Measurements from ENCODE around the gene KAZN.

KAZN gene

GRCh38 chr1:15073799-15074308 lies 475.4 kb downstream of the KAZN start:
- H3K36me3 ChIP-seq (ENCODE audit: control insufficient read depth, insufficient read depth, low read length): no peaks in the 10 kb centered on the region
- no peaks in the 10 kb centered on the region for H3K27me3 ChIP-seq (ENCODE audit: control insufficient read depth, insufficient read depth, low read length)
- H3K9ac ChIP-seq (ENCODE audit: low read depth, low read length): no peak overlapping the region
- H3K4me1 ChIP-seq (ENCODE audit: control insufficient read depth, insufficient read depth, low read length): no peaks in the 10 kb centered on the region
- H3K4me3 ChIP-seq (ENCODE audit: low read depth, low read length): no peak overlapping the region
- no peaks in the 10 kb centered on the region for H3K9me3 ChIP-seq (ENCODE audit: control insufficient read depth, insufficient read depth, low read length)

- Histone ChIP-seq H3K9me3 (ENCODE audit: control insufficient read depth, insufficient read depth, low read length) (no peaks in the 10 kb centered on the region), H3K36me3 (ENCODE audit: control insufficient read depth, insufficient read depth, low read length) (no peaks in the 10 kb centered on the region), H3K9ac (ENCODE audit: low read depth, low read length) (no peak overlapping the region), H3K4me1 (ENCODE audit: control insufficient read depth, insufficient read depth, low read length) (no peaks in the 10 kb centered on the region), H3K27me3 (ENCODE audit: control insufficient read depth, insufficient read depth, low read length) (no peaks in the 10 kb centered on the region), H3K4me3 (ENCODE audit: low read depth, low read length) (no peak overlapping the region)
Observed at GRCh38 chr1:15075175-15075574, 476.7 kb downstream of the KAZN start.

- H3K36me3 ChIP-seq (ENCODE audit: control insufficient read depth, insufficient read depth, low read length): no peaks in the 10 kb centered on the region
- H3K27me3 ChIP-seq (ENCODE audit: control insufficient read depth, insufficient read depth, low read length): no peaks in the 10 kb centered on the region
- no peaks in the 10 kb centered on the region for H3K9me3 ChIP-seq (ENCODE audit: control insufficient read depth, insufficient read depth, low read length)
- no peak overlapping the region for H3K4me3 ChIP-seq (ENCODE audit: low read depth, low read length)
- no peaks in the 10 kb centered on the region for H3K4me1 ChIP-seq (ENCODE audit: control insufficient read depth, insufficient read depth, low read length)
- no peak overlapping the region for H3K9ac ChIP-seq (ENCODE audit: low read depth, low read length)
Observed at GRCh38 chr1:15075817-15076216, 477.3 kb downstream of the KAZN start.

GRCh38 chr1:15076807-15077206 lies 478.3 kb downstream of the KAZN start:
- H3K27me3 ChIP-seq (ENCODE audit: control insufficient read depth, insufficient read depth, low read length): no peaks in the 10 kb centered on the region
- no peaks in the 10 kb centered on the region for H3K4me1 ChIP-seq (ENCODE audit: control insufficient read depth, insufficient read depth, low read length)
- H3K9me3 ChIP-seq (ENCODE audit: control insufficient read depth, insufficient read depth, low read length): no peaks in the 10 kb centered on the region
- no peaks in the 10 kb centered on the region for H3K36me3 ChIP-seq (ENCODE audit: control insufficient read depth, insufficient read depth, low read length)
- no peak overlapping the region for H3K4me3 ChIP-seq (ENCODE audit: low read depth, low read length)
- H3K9ac ChIP-seq (ENCODE audit: low read depth, low read length): no peak overlapping the region

GRCh38 chr1:15077384-15077783 lies 478.9 kb downstream of the KAZN start:
- H3K9ac ChIP-seq (ENCODE audit: low read depth, low read length): no peak overlapping the region
- no peaks in the 10 kb centered on the region for H3K9me3 ChIP-seq (ENCODE audit: control insufficient read depth, insufficient read depth, low read length)
- no peaks in the 10 kb centered on the region for H3K27me3 ChIP-seq (ENCODE audit: control insufficient read depth, insufficient read depth, low read length)
- H3K36me3 ChIP-seq (ENCODE audit: control insufficient read depth, insufficient read depth, low read length): no peaks in the 10 kb centered on the region
- H3K4me3 ChIP-seq (ENCODE audit: low read depth, low read length): no peak overlapping the region
- H3K4me1 ChIP-seq (ENCODE audit: control insufficient read depth, insufficient read depth, low read length): no peaks in the 10 kb centered on the region

GRCh38 chr1:15080328-15081007 lies 482.0 kb downstream of the KAZN start:
- H3K4me3 ChIP-seq (ENCODE audit: low read depth, low read length): no peak overlapping the region
- H3K4me1 ChIP-seq (ENCODE audit: control insufficient read depth, insufficient read depth, low read length): no peaks in the 10 kb centered on the region
- no peak overlapping the region for H3K9ac ChIP-seq (ENCODE audit: low read depth, low read length)
- no peaks in the 10 kb centered on the region for H3K27me3 ChIP-seq (ENCODE audit: control insufficient read depth, insufficient read depth, low read length)
- no peaks in the 10 kb centered on the region for H3K9me3 ChIP-seq (ENCODE audit: control insufficient read depth, insufficient read depth, low read length)
- no peaks in the 10 kb centered on the region for H3K36me3 ChIP-seq (ENCODE audit: control insufficient read depth, insufficient read depth, low read length)

GRCh38 chr1:15081102-15081501 lies 482.6 kb downstream of the KAZN start:
- no peaks in the 10 kb centered on the region for H3K9me3 ChIP-seq (ENCODE audit: control insufficient read depth, insufficient read depth, low read length)
- H3K36me3 ChIP-seq (ENCODE audit: control insufficient read depth, insufficient read depth, low read length): no peaks in the 10 kb centered on the region
- no peaks in the 10 kb centered on the region for H3K27me3 ChIP-seq (ENCODE audit: control insufficient read depth, insufficient read depth, low read length)
- no peaks in the 10 kb centered on the region for H3K4me1 ChIP-seq (ENCODE audit: control insufficient read depth, insufficient read depth, low read length)
- no peak overlapping the region for H3K4me3 ChIP-seq (ENCODE audit: low read depth, low read length)
- no peak overlapping the region for H3K9ac ChIP-seq (ENCODE audit: low read depth, low read length)

GRCh38 chr1:15083578-15083977 lies 485.1 kb downstream of the KAZN start:
- Histone ChIP-seq H3K9me3 (ENCODE audit: control insufficient read depth, insufficient read depth, low read length) (no peaks in the 10 kb centered on the region), H3K4me1 (ENCODE audit: control insufficient read depth, insufficient read depth, low read length) (no peaks in the 10 kb centered on the region), H3K36me3 (ENCODE audit: control insufficient read depth, insufficient read depth, low read length) (no peaks in the 10 kb centered on the region), H3K4me3 (ENCODE audit: low read depth, low read length) (no peak overlapping the region), H3K27me3 (ENCODE audit: control insufficient read depth, insufficient read depth, low read length) (no peaks in the 10 kb centered on the region), H3K9ac (ENCODE audit: low read depth, low read length) (no peak overlapping the region)

- H3K4me1 ChIP-seq (ENCODE audit: control insufficient read depth, insufficient read depth, low read length): peaks cover 3% of the 10 kb centered on the region
Observed at GRCh38 chr1:15088281-15088971, 489.9 kb downstream of the KAZN start.

GRCh38 chr1:15089258-15089992 lies 490.9 kb downstream of the KAZN start:
- H3K4me3 ChIP-seq (ENCODE audit: low read depth, low read length): no peak overlapping the region
- H3K4me1 ChIP-seq (ENCODE audit: control insufficient read depth, insufficient read depth, low read length): peaks cover 3% of the 10 kb centered on the region
- no peaks in the 10 kb centered on the region for H3K27me3 ChIP-seq (ENCODE audit: control insufficient read depth, insufficient read depth, low read length)
- H3K9me3 ChIP-seq (ENCODE audit: control insufficient read depth, insufficient read depth, low read length): no peaks in the 10 kb centered on the region
- no peaks in the 10 kb centered on the region for H3K36me3 ChIP-seq (ENCODE audit: control insufficient read depth, insufficient read depth, low read length)
- no peak overlapping the region for H3K9ac ChIP-seq (ENCODE audit: low read depth, low read length)

More at GRCh38 chr1:15088281-15088971, 489.9 kb downstream of the KAZN start:
- no peaks in the 10 kb centered on the region for H3K36me3 ChIP-seq (ENCODE audit: control insufficient read depth, insufficient read depth, low read length)
- no peak overlapping the region for H3K4me3 ChIP-seq (ENCODE audit: low read depth, low read length)
- no peaks in the 10 kb centered on the region for H3K27me3 ChIP-seq (ENCODE audit: control insufficient read depth, insufficient read depth, low read length)
- no peak overlapping the region for H3K9ac ChIP-seq (ENCODE audit: low read depth, low read length)
- no peaks in the 10 kb centered on the region for H3K9me3 ChIP-seq (ENCODE audit: control insufficient read depth, insufficient read depth, low read length)

- Histone ChIP-seq H3K9ac (ENCODE audit: low read depth, low read length) (no peak overlapping the region), H3K36me3 (ENCODE audit: control insufficient read depth, insufficient read depth, low read length) (no peaks in the 10 kb centered on the region), H3K9me3 (ENCODE audit: control insufficient read depth, insufficient read depth, low read length) (no peaks in the 10 kb centered on the region), H3K4me1 (ENCODE audit: control insufficient read depth, insufficient read depth, low read length) (peaks cover 3% of the 10 kb centered on the region), H3K4me3 (ENCODE audit: low read depth, low read length) (no peak overlapping the region), H3K27me3 (ENCODE audit: control insufficient read depth, insufficient read depth, low read length) (no peaks in the 10 kb centered on the region)
Observed at GRCh38 chr1:15090373-15090772, 491.9 kb downstream of the KAZN start.
